Trophoblast cell (in vitro differentiated cells and primary cell): ENCODE measurements around the gene EPHB6.

Experiments used
- DNase-seq, 2 donors: peaks; one replicate each; pipeline ENCODE4 v3.0.0-alpha.2; 2016
- H2AFZ ChIP-seq: 2 replicates; pipeline ENCODE4 v1.6.1; 2013; ENCODE audit warnings: low read length, moderate library complexity, mild to moderate bottlenecking; ENCODE audit not compliant: insufficient read depth, poor library complexity
- H2AK5ac ChIP-seq: 2 replicates; pipeline ENCODE4 v1.6.1; 2013; ENCODE audit warnings: mild to moderate bottlenecking, low read length
- H2BK120ac ChIP-seq: 2 replicates; pipeline ENCODE4 v1.6.1; 2013; ENCODE audit warnings: low read length, mild to moderate bottlenecking, moderate library complexity; ENCODE audit not compliant: insufficient read depth, poor library complexity
- H2BK12ac ChIP-seq: 2 replicates; pipeline ENCODE4 v1.6.1; 2013; ENCODE audit warnings: mild to moderate bottlenecking, low read length, moderate library complexity
- H2BK5ac ChIP-seq: 2 replicates; pipeline ENCODE4 v1.6.1; 2013; ENCODE audit warnings: low read length, low read depth, moderate library complexity, mild to moderate bottlenecking; ENCODE audit not compliant: poor library complexity
- H3K14ac ChIP-seq: 2 replicates; pipeline ENCODE4 v1.6.1; 2013; ENCODE audit warnings: mild to moderate bottlenecking, low read length
- H3K18ac ChIP-seq: 2 replicates; pipeline ENCODE4 v1.6.1; 2013; ENCODE audit warnings: mild to moderate bottlenecking, low read length
- H3K23ac ChIP-seq: 2 replicates; pipeline ENCODE4 v1.6.1; 2013; ENCODE audit warnings: low read length
- H3K27ac ChIP-seq: 2 replicates; pipeline ENCODE4 v1.5.1; 2013; ENCODE audit warnings: low read depth, mild to moderate bottlenecking, inconsistent platforms, low read length, moderate library complexity
- H3K27me3 ChIP-seq: 2 replicates; pipeline ENCODE4 v1.6.1; 2013; ENCODE audit warnings: inconsistent platforms, mild to moderate bottlenecking, low read length, moderate library complexity; ENCODE audit not compliant: insufficient read depth
- H3K36me3 ChIP-seq, 2 experiments: 1 replicate in 1 of 2; 2 replicates in 1 of 2; pipeline ENCODE4 v1.6.1; 2013; ENCODE audit warnings: low read length in 2 of 2, mild to moderate bottlenecking in 2 of 2, moderate library complexity in 1 of 2; ENCODE audit not compliant: insufficient read depth in 2 of 2, control insufficient read depth in 1 of 2
- H3K4ac ChIP-seq: 2 replicates; pipeline ENCODE4 v1.6.1; 2013; ENCODE audit warnings: low read depth, mild to moderate bottlenecking, low read length, moderate library complexity
- H3K4me1 ChIP-seq, 2 experiments: 1 replicate in 1 of 2; 2 replicates in 1 of 2; pipeline ENCODE4 v1.6.1; 2013; ENCODE audit warnings: low read length in 2 of 2, mild to moderate bottlenecking in 2 of 2, moderate library complexity in 1 of 2; ENCODE audit not compliant: insufficient read depth in 2 of 2, control insufficient read depth in 1 of 2
- H3K4me2 ChIP-seq: 2 replicates; pipeline ENCODE4 v1.6.1; 2013; ENCODE audit warnings: inconsistent platforms, mild to moderate bottlenecking, low read length, moderate library complexity
- H3K4me3 ChIP-seq: 2 replicates; pipeline ENCODE4 v1.5.1; 2013; ENCODE audit warnings: mild to moderate bottlenecking, low read depth, low read length, inconsistent platforms
- H3K79me1 ChIP-seq: one replicate; pipeline ENCODE4 v1.6.1; 2013; ENCODE audit warnings: low read length
- H3K79me2 ChIP-seq: 2 replicates; pipeline ENCODE4 v1.6.1; 2013; ENCODE audit warnings: low read length, mild to moderate bottlenecking; ENCODE audit not compliant: control insufficient read depth, insufficient read depth, poor library complexity
- H3K9ac ChIP-seq: 2 replicates; pipeline ENCODE4 v1.6.1; 2013; ENCODE audit warnings: mild to moderate bottlenecking, low read length
- H3K9me3 ChIP-seq: 2 replicates; pipeline ENCODE4 v1.6.1; 2013; ENCODE audit warnings: low read depth, mild to moderate bottlenecking, control low read depth, inconsistent platforms, low read length; ENCODE audit not compliant: insufficient read depth
- H4K12ac ChIP-seq: 2 replicates; pipeline ENCODE4 v1.6.1; 2013; ENCODE audit warnings: low read depth, mild to moderate bottlenecking, low read length, moderate library complexity
- H4K8ac ChIP-seq: 2 replicates; pipeline ENCODE4 v1.6.1; 2013; ENCODE audit warnings: low read depth, mild to moderate bottlenecking, low read length, moderate library complexity
- H4K91ac ChIP-seq: one replicate; pipeline ENCODE4 v1.6.1; 2013; ENCODE audit warnings: low read depth, mild to moderate bottlenecking, low read length, moderate library complexity
- WGBS: extraction: QIAGEN DNeasy Blood & Tissue Kit; methylation state at CpG from one replicate; pipeline ENCODE4 v1.1.7; 2013; ENCODE audit warnings: missing lambda C conversion rate; ENCODE audit not compliant: insufficient read length, insufficient coverage; ENCODE audit errors: extremely low coverage; 5-methylcytosine and 5-hydroxymethylcytosine counted together

The EPHB6 gene

DNA sequence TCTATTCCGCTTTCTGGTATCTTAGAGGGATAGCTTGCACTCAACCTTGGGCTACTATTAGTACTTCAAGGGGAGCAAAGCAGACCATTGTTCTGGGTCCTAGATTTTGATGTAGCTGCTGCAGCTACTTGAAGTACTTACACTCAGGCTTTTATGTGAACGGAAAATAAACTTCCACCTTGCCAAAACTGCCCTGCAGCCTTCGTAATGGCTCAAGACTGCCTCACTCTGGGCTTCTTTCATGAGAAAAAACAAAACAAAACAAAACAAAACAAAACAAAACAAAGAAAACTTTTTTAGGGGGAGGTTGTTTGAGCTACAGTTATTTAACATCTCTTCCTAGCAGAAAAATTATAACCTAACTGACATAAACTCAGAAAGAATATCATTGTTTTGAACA, 19.4 kb upstream of the EPHB6 start:
- no peak overlapping the region for H3K27ac ChIP-seq
- DNase-seq: no peak
- WGBS: no CpG with 5 or more reads among the region's 3 CpGs
- no peak overlapping the region for H3K4ac ChIP-seq
- H3K4me2 ChIP-seq: no peak overlapping the region
- no peak overlapping the region for H4K91ac ChIP-seq
- H3K18ac ChIP-seq: no peak overlapping the region
- H3K27me3 ChIP-seq: no peaks in the 10 kb centered on the region
- no peak overlapping the region for H4K12ac ChIP-seq
- no peak overlapping the region for H3K14ac ChIP-seq
- no peak overlapping the region for H2AFZ ChIP-seq
- peak overlapping the region; percentile 13 for H2BK120ac ChIP-seq
- H2AK5ac ChIP-seq: no peak overlapping the region
- H3K4me1 ChIP-seq: no peaks in the 10 kb centered on the region
- no peak overlapping the region for H3K23ac ChIP-seq
- H3K36me3 ChIP-seq: no peaks in the 10 kb centered on the region
- H3K9me3 ChIP-seq: no peaks in the 10 kb centered on the region
- H3K4me3 ChIP-seq: no peak overlapping the region
- H2BK12ac ChIP-seq: no peak overlapping the region
- H3K79me1 ChIP-seq: no peaks in the 10 kb centered on the region
- H3K79me2 ChIP-seq: no peaks in the 10 kb centered on the region
- H3K9ac ChIP-seq: no peak overlapping the region
- no peak overlapping the region for H4K8ac ChIP-seq
- H2BK5ac ChIP-seq: no peak overlapping the region

GRCh38 chr7:142836426-142836825, 18.4 kb upstream of the EPHB6 start:
- no peak overlapping the region for H3K9ac ChIP-seq
- no peak overlapping the region for H2BK120ac ChIP-seq
- no peak overlapping the region for H2AFZ ChIP-seq
- no CpG with 5 or more reads among the region's 3 CpGs for WGBS
- H3K79me2 ChIP-seq: no peaks in the 10 kb centered on the region
- no peak overlapping the region for H3K4me2 ChIP-seq
- H3K27me3 ChIP-seq: no peaks in the 10 kb centered on the region
- H3K9me3 ChIP-seq: no peaks in the 10 kb centered on the region
- H4K91ac ChIP-seq: no peak overlapping the region
- H4K12ac ChIP-seq: no peak overlapping the region
- no peak overlapping the region for H3K27ac ChIP-seq
- no peak overlapping the region for H3K4me3 ChIP-seq
- no peak overlapping the region for H3K14ac ChIP-seq
- H3K4ac ChIP-seq: no peak overlapping the region
- no peak overlapping the region for H3K23ac ChIP-seq
- H3K4me1 ChIP-seq: no peaks in the 10 kb centered on the region
- no peak overlapping the region for H2BK12ac ChIP-seq
- H4K8ac ChIP-seq: no peak overlapping the region
- no peak for DNase-seq
- no peak overlapping the region for H2AK5ac ChIP-seq
- H3K18ac ChIP-seq: no peak overlapping the region
- H2BK5ac ChIP-seq: no peak overlapping the region
- no peaks in the 10 kb centered on the region for H3K36me3 ChIP-seq
- no peaks in the 10 kb centered on the region for H3K79me1 ChIP-seq

GRCh38 chr7:142838461-142839213, 16.2 kb upstream of the EPHB6 start:
- no peak overlapping the region for H3K18ac ChIP-seq
- H3K4me3 ChIP-seq: no peak overlapping the region
- H3K4me1 ChIP-seq: no peaks in the 10 kb centered on the region
- H3K4ac ChIP-seq: no peak overlapping the region
- H4K8ac ChIP-seq: no peak overlapping the region
- H4K12ac ChIP-seq: no peak overlapping the region
- no peak overlapping the region for H3K4me2 ChIP-seq
- no peaks in the 10 kb centered on the region for H3K36me3 ChIP-seq
- H2AFZ ChIP-seq: no peak overlapping the region
- no peak for DNase-seq
- H3K14ac ChIP-seq: no peak overlapping the region
- no peak overlapping the region for H3K23ac ChIP-seq
- H3K27me3 ChIP-seq: no peaks in the 10 kb centered on the region
- H3K27ac ChIP-seq: no peak overlapping the region
- H2BK120ac ChIP-seq: no peak overlapping the region
- H4K91ac ChIP-seq: no peak overlapping the region
- no peaks in the 10 kb centered on the region for H3K79me1 ChIP-seq
- no peak overlapping the region for H2AK5ac ChIP-seq
- no peaks in the 10 kb centered on the region for H3K9me3 ChIP-seq
- no peak overlapping the region for H2BK12ac ChIP-seq
- H2BK5ac ChIP-seq: no peak overlapping the region
- H3K9ac ChIP-seq: no peak overlapping the region
- no peaks in the 10 kb centered on the region for H3K79me2 ChIP-seq
- no CpG with 5 or more reads among the region's 4 CpGs for WGBS

DNA sequence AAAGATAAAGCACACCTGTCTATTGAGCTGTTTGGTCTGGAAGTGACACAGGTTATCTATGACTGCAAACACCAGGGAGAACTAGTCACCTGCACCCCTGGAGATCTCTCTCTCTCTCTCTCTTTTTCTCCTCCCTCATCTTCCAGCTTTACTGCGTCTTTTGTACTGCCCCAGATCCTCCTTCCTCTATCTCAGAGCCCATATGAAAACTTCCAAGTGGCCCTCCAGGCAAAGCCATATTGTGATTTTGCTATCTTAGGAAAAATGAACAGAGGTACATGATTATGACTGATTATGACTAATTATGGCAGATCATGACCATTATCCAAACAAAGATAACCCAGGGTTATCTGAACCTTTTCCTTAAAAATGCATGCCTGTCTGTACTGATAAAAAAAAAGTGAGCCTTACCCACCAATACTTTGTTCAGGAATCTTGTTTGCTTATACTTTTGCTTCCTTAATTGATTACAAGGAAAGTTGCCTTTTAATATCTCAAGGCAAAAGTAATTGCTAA, 12.6 kb upstream of the EPHB6 start:
- Histone ChIP-seq H2AK5ac (no peak overlapping the region), H2BK5ac (no peak overlapping the region), H3K4me3 (no peak overlapping the region), H3K36me3 (no peaks in the 10 kb centered on the region), H3K79me2 (no peaks in the 10 kb centered on the region), H3K4me1 (no peaks in the 10 kb centered on the region), H2AFZ (no peak overlapping the region), H3K14ac (no peak overlapping the region), H3K9me3 (no peaks in the 10 kb centered on the region), H3K9ac (no peak overlapping the region), H4K12ac (no peak overlapping the region), H2BK12ac (no peak overlapping the region), H3K27ac (no peak overlapping the region), H3K4me2 (no peak overlapping the region), H3K27me3 (no peaks in the 10 kb centered on the region), H3K23ac (no peak overlapping the region), H4K91ac (no peak overlapping the region), H2BK120ac (no peak overlapping the region), H4K8ac (no peak overlapping the region), H3K4ac (no peak overlapping the region), H3K79me1 (no peaks in the 10 kb centered on the region), H3K18ac (no peak overlapping the region)
- no peak for DNase-seq
- no CpG with 5 or more reads among the region's 1 CpG for WGBS
